Brain microvascular endothelial cell (primary cell): ENCODE data around the gene MXRA7.

Experiments used
- DNase-seq: peaks from one replicate; pipeline ENCODE4 v3.0.0-alpha.2; 2020
- H3K27ac ChIP-seq: fragments of 250-450 bp; sonication (Bioruptor Pico); 2 replicates; pipeline ENCODE4 v1.5.1; 2020; ENCODE audit warnings: mild to moderate bottlenecking, moderate library complexity
- H3K27me3 ChIP-seq: fragments of 250-450 bp; sonication (Bioruptor Pico); replicated peaks from 2 replicates; pipeline ENCODE4 v1.5.1; 2020; ENCODE audit warnings: mild to moderate bottlenecking
- H3K36me3 ChIP-seq: fragments of 250-450 bp; sonication (Bioruptor Pico); replicated peaks from 2 replicates; pipeline ENCODE4 v1.5.1; 2020; ENCODE audit warnings: mild to moderate bottlenecking
- H3K4me3 ChIP-seq: 2 replicates; pipeline ENCODE4 v1.5.1; 2011; ENCODE audit warnings: low read depth, mild to moderate bottlenecking, control low read depth, low read length, moderate library complexity
- in situ Hi-C: cut with HindIII; loops from 2 replicates; pipeline ENCODE4 v1.10.0; 2017; ENCODE audit warnings: low sequenced_read_pairs, low pct_ligation_motif_present
- TF ChIP-seq, protein P1 (sequence below): IDR thresholded peaks from 2 replicates; pipeline ENCODE4 v1.5.1; 2011; ENCODE audit warnings: low read depth, mild to moderate bottlenecking, moderate library complexity, low read length, control low read depth, inconsistent platforms; ENCODE audit errors: missing control alignments

MXRA7 gene

DNA sequence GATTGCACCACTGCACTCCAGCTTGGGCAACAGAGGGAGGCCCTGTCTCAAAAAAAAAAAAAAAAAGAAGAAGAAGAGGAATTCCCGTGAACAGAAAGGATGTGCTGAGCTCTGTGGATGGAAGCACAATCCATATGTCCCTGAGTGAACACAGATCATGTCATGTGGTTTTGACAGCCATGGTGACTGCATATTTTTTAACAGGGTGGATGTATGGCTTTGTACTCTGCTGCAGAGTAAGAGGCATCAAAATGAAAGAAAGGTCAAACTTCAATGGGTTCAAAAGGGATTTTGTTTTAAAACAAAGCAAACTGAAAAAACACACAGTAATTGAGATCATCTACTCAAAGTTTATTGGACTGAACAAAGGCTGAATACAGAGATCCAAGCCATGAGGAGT lies 31.5 kb downstream of the MXRA7 start:
- H3K36me3 ChIP-seq, result peaks cover 43% of the 10 kb centered on the region
- no peak for DNase-seq
- TF ChIP-seq, protein P1, sequence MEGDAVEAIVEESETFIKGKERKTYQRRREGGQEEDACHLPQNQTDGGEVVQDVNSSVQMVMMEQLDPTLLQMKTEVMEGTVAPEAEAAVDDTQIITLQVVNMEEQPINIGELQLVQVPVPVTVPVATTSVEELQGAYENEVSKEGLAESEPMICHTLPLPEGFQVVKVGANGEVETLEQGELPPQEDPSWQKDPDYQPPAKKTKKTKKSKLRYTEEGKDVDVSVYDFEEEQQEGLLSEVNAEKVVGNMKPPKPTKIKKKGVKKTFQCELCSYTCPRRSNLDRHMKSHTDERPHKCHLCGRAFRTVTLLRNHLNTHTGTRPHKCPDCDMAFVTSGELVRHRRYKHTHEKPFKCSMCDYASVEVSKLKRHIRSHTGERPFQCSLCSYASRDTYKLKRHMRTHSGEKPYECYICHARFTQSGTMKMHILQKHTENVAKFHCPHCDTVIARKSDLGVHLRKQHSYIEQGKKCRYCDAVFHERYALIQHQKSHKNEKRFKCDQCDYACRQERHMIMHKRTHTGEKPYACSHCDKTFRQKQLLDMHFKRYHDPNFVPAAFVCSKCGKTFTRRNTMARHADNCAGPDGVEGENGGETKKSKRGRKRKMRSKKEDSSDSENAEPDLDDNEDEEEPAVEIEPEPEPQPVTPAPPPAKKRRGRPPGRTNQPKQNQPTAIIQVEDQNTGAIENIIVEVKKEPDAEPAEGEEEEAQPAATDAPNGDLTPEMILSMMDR, result no peak

DNA sequence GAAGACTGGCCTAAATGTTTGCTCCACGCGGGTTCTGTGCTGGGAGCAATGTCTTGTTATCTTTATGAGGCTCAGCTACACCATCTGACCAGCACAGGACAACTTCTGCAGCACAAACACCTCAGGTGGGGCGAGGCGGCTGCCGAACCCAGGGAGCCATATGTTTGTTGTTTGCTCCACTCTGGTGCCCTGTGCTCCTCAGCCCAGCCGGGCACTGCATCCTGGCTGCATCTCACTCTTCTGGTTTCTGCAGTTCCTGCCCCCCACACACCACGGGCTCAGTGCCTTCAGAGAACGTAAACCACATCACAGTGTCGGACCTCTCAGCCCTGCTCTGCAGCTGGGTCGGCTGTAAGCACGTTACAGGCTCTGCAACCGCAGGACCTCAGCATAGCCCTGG lies 32.4 kb downstream of the MXRA7 start:
- no peak overlapping the region for H3K4me3 ChIP-seq
- H3K27ac ChIP-seq, result no peak overlapping the region
- DNase-seq, result no peak
- no peaks in the 10 kb centered on the region for H3K27me3 ChIP-seq
- TF ChIP-seq, protein P1, result no peak
- in situ Hi-C loops, result no loop called here
- H3K36me3 ChIP-seq, result peaks cover 36% of the 10 kb centered on the region

More for the DNA sequence above, 31.5 kb downstream of the MXRA7 start:
- Histone ChIP-seq H3K4me3 (no peak overlapping the region), H3K27me3 (no peaks in the 10 kb centered on the region), H3K27ac (no peak overlapping the region)
- in situ Hi-C loops, result no loop called here

DNA sequence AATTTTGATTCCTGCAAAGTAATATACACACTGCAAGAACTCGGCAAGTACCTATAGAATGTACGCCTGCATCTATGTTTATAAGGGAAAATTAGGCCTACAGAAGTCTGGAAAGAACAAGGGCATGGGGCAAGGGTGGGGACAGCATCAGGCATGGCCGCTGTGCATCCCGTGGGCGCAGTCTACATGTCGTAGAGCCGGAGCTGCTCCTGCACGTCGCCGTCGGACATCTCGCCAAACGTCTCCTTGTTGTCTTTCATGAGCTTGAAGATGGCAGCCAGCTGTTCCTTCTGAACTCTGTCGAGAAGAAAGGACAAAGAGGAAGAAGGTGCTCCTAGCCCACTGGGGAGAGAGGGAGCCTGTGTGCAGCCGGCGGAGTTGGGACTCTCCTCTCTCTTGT lies 33.4 kb downstream of the MXRA7 start:
- Histone ChIP-seq H3K27ac (no peak overlapping the region), H3K27me3 (no peaks in the 10 kb centered on the region), H3K36me3 (peaks cover 27% of the 10 kb centered on the region), H3K4me3 (no peak overlapping the region)
- in situ Hi-C loops, result no loop called here
- DNase-seq, result no peak
- TF ChIP-seq, protein P1, result no peak

DNA sequence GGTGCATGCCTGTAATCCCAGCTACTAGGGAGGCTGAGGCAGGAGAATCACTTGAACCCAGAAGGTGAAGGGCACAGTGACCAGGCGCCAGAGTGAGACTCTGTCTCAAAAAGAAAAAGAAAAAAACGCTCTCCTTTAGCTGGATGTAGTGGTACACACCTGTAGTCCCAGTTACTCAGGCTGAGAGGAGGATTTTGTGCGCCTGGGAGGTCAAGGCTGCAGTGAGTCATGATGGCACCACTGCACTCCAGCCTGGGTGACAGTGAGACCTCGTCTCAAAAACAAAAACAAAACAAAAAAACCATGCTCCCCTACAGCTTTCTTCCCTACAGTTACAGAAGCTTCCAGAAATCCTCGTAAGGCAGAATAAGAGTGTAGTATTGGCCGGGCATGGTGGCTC lies 34.1 kb downstream of the MXRA7 start:
- Histone ChIP-seq H3K27ac (no peak overlapping the region), H3K27me3 (no peaks in the 10 kb centered on the region), H3K36me3 (peaks cover 27% of the 10 kb centered on the region), H3K4me3 (no peak overlapping the region)
- TF ChIP-seq, protein P1, result no peak
- no peak for DNase-seq
- in situ Hi-C loops, result no loop called here

DNA sequence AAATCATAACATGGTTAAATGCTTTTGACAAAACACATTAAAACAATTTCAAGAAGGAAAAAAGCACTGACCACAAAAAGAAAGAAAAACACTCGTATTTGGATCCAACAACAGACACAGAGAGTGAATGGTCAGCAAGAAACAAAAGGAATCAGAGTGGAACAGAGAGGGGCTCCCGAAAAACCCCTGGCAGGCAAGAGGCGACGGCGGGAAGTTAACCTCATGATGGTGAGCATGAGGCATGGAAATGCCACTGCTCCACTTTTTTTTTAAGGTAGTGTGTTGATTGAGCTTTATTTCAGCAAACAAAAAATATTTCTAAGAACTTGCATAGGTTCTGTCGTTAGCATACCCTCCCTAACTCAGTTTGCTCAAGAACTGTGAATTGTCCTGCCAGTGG lies 35.1 kb downstream of the MXRA7 start:
- H3K36me3 ChIP-seq, result peaks cover 27% of the 10 kb centered on the region
- in situ Hi-C loops, result no loop called here
- no peak for DNase-seq
- TF ChIP-seq, protein P1, result no peak
- H3K27ac ChIP-seq, result no peak overlapping the region
- H3K27me3 ChIP-seq, result no peaks in the 10 kb centered on the region
- no peak overlapping the region for H3K4me3 ChIP-seq

DNA sequence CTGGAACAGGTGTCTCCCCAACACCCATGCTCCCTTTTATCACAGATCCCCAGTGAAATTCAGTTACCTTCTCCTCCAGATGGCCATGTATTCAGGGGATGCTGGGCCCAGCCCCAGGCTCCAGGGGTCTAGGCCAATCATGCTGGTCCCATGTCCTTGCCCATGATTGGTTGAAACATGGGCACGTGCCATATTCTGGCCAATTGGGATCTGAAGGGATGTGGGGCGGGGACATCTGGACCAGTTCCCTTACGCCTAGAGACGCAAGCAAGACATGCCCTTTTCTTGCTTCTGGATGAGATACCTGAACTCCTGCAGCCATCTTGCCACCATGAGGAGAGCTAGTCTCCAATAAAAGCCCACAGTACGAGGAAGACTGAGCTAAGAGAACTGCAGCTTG lies 36.2 kb downstream of the MXRA7 start:
- in situ Hi-C loops, result no loop called here
- Histone ChIP-seq H3K27me3 (no peaks in the 10 kb centered on the region), H3K36me3 (peaks cover 27% of the 10 kb centered on the region), H3K27ac (no peak overlapping the region), H3K4me3 (no peak overlapping the region)
- TF ChIP-seq, protein P1, result no peak
- DNase-seq, result no peak
